Keratinocyte (primary cell): ENCODE data around the gene E2F1. TPM values are rescaled to one million over a fixed set of nuclear protein-coding genes. Genes with fewer than 3 reads are reported as not detected.

Source experiments
- DNase-seq: peaks from one replicate; pipeline ENCODE4 v3.0.0-alpha.2; 2011; ENCODE audit warnings: low read depth, missing footprints, low spot score
- FAIRE-seq: peaks from 2 replicates; lab custom pipeline; 2011; peaks lifted over from hg19 to GRCh38; lab: Jason Lieb, UNC
- H2AFZ ChIP-seq: 2 replicates; pipeline ENCODE4 v1.6.0; 2012; ENCODE audit warnings: low read length, control low read depth, inconsistent platforms; ENCODE audit not compliant: control insufficient read depth
- H3K27ac ChIP-seq: 2 replicates; pipeline ENCODE4 v1.5.1; 2011; ENCODE audit warnings: low read length; ENCODE audit not compliant: control insufficient read depth, insufficient read depth
- H3K27me3 ChIP-seq: 3 replicates; pipeline ENCODE4 v1.6.0; 2011; ENCODE audit warnings: low read length; ENCODE audit not compliant: control insufficient read depth, insufficient read depth; ENCODE audit errors: extremely low read depth
- H3K36me3 ChIP-seq, 2 experiments: 2 replicates in 1 of 2; 3 replicates in 1 of 2; pipeline ENCODE4 v1.5.1; 2011; ENCODE audit warnings: low read length in 2 of 2, mild to moderate bottlenecking in 1 of 2; ENCODE audit not compliant: control insufficient read depth in 2 of 2, insufficient read depth in 2 of 2; ENCODE audit errors: extremely low read depth in 1 of 2
- H3K4me1 ChIP-seq: 3 replicates; pipeline ENCODE4 v1.5.1; 2011; ENCODE audit warnings: low read length; ENCODE audit not compliant: control insufficient read depth, insufficient read depth; ENCODE audit errors: extremely low read depth
- H3K4me2 ChIP-seq: 3 replicates; pipeline ENCODE4 v1.6.0; 2011; ENCODE audit warnings: low read depth, low read length; ENCODE audit not compliant: control insufficient read depth, insufficient read depth; ENCODE audit errors: extremely low read depth
- H3K4me3 ChIP-seq, 3 experiments: fragments of 200-600 bp in 1 of 3; sonication (generic) in 1 of 3; 2 replicates in 2 of 3; 3 replicates in 1 of 3; pipeline ENCODE4 v1.5.1; 2011 to 2016; ENCODE audit warnings: low read length in 3 of 3, mild to moderate bottlenecking in 3 of 3, control low read depth in 2 of 3, inconsistent platforms in 1 of 3, low read depth in 1 of 3, mixed read lengths in 1 of 3, mixed run types in 1 of 3, moderate library complexity in 1 of 3; ENCODE audit not compliant: control insufficient read depth in 2 of 3, insufficient read depth in 2 of 3; ENCODE audit errors: extremely low read depth in 1 of 3
- H3K79me2 ChIP-seq: 2 replicates; pipeline ENCODE4 v1.6.0; 2012; ENCODE audit warnings: low read length; ENCODE audit not compliant: control insufficient read depth, insufficient read depth
- H3K9ac ChIP-seq: 3 replicates; pipeline ENCODE4 v1.6.0; 2011; ENCODE audit warnings: low read length; ENCODE audit not compliant: control insufficient read depth, insufficient read depth; ENCODE audit errors: extremely low read depth
- H3K9me1 ChIP-seq: 3 replicates; pipeline ENCODE4 v1.6.0; 2011; ENCODE audit warnings: low read length; ENCODE audit not compliant: control insufficient read depth, insufficient read depth; ENCODE audit errors: extremely low read depth
- H3K9me3 ChIP-seq: 2 replicates; pipeline ENCODE4 v1.5.1; 2012; ENCODE audit warnings: low read depth, low read length; ENCODE audit not compliant: control insufficient read depth
- H4K20me1 ChIP-seq: 3 replicates; pipeline ENCODE4 v1.6.0; 2011; ENCODE audit warnings: low read length; ENCODE audit not compliant: control insufficient read depth, insufficient read depth; ENCODE audit errors: extremely low read depth
- EZH2 ChIP-seq: IDR thresholded peaks from one replicate; pipeline ENCODE4 v1.6.1; 2012; ENCODE audit warnings: inconsistent platforms, mild to moderate bottlenecking, low read length, moderate library complexity
- dilution Hi-C: fragments of 300-500 bp; cut with MboI; formaldehyde crosslinking; loops from one replicate; pipeline ENCODE4 v1.7.0; 2020; ENCODE audit warnings: low sequenced_read_pairs; ENCODE audit not compliant: extremely low pct_ligation_motif_present
- polyA plus RNA-seq, 5 experiments: library from polyadenylated mRNA; depleted of rRNA in 3 of 5; stranded (reverse) in 3 of 5; stranded (forward) in 1 of 5; unstranded in 1 of 5; fragments of >200 nt; gene quantifications; 1 replicate in 1 of 5; 2 replicates in 3 of 5; 3 replicates in 1 of 5; pipeline versions ENCODE4 v1.2.1 to v1.2.3, GENCODE V29; 2011 to 2012; ENCODE audit warnings: missing spikeins in 2 of 5, low read depth in 1 of 5, low replicate concordance in 1 of 5
- TF ChIP-seq, protein P1 (sequence below), 3 experiments: IDR thresholded peaks in 1 of 3; conservative IDR thresholded peaks in 1 of 3; optimal IDR thresholded peaks in 1 of 3; 2 replicates in 2 of 3; 3 replicates in 1 of 3; pipeline versions ENCODE3 to v1.5.1; 2011; ENCODE audit warnings: low read length in 3 of 3, mild to moderate bottlenecking in 3 of 3, moderate library complexity in 2 of 3, control low read depth in 1 of 3, inconsistent platforms in 1 of 3; ENCODE audit not compliant: insufficient read depth in 2 of 3; ENCODE audit errors: extremely low read depth in 1 of 3

The E2F1 gene
- polyA plus RNA-seq, 1 donor (not counting 4 experiments of a cell fraction or from before 2014, with no cell fraction given) = 2.8 TPM

DNA sequence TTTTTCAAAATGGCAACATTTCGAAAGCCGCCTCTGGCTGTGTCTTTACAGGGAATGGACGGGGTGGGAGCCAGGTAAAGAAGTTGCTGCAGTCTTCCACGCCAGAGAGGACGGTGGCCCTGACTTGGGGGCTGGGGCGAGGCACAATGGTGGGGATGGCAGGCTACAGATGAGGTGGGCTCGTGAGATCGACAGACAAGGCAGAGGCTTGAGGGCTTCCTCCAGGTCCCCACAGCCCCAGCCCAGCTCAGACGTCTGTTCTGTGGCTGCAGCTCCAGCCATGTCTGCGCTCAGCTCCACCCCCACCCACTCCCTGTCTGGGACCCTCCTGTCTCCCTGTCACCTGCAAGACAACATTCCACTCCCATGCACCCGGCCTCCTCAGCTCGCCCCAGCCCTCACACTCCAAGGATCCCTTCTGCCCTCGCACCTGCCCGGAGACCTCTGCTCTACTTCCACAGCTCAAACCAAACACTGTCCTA, 31.5 kb downstream of the E2F1 start:
- Histone ChIP-seq H3K27me3 (no peaks in the 10 kb centered on the region), H2AFZ (no peak overlapping the region), H3K79me2 (no peaks in the 10 kb centered on the region), H3K9ac (no peak overlapping the region), H3K9me1 (no peaks in the 10 kb centered on the region), H3K36me3 (no peaks in the 10 kb centered on the region), H3K4me3 (no peak overlapping the region), H3K4me1 (peaks cover 16% of the 10 kb centered on the region), H3K4me2 (no peak overlapping the region), H3K27ac (no peak overlapping the region), H3K9me3 (no peaks in the 10 kb centered on the region), H4K20me1 (no peaks in the 10 kb centered on the region)
- DNase-seq (no peak), FAIRE-seq (no peak)
- no peak for TF ChIP-seq EZH2
- TF ChIP-seq, protein P1, sequence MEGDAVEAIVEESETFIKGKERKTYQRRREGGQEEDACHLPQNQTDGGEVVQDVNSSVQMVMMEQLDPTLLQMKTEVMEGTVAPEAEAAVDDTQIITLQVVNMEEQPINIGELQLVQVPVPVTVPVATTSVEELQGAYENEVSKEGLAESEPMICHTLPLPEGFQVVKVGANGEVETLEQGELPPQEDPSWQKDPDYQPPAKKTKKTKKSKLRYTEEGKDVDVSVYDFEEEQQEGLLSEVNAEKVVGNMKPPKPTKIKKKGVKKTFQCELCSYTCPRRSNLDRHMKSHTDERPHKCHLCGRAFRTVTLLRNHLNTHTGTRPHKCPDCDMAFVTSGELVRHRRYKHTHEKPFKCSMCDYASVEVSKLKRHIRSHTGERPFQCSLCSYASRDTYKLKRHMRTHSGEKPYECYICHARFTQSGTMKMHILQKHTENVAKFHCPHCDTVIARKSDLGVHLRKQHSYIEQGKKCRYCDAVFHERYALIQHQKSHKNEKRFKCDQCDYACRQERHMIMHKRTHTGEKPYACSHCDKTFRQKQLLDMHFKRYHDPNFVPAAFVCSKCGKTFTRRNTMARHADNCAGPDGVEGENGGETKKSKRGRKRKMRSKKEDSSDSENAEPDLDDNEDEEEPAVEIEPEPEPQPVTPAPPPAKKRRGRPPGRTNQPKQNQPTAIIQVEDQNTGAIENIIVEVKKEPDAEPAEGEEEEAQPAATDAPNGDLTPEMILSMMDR (optimal IDR thresholded peaks at IDR 0.05 in 1 of 3, IDR thresholded peaks at IDR 0.05 in 1 of 3, conservative IDR thresholded peaks at IDR 0.05 in 1 of 3; ENCODE audit: extremely low read depth in 1 of 3, insufficient read depth in 2 of 3, low read length in 3 of 3) = no peak
- dilution Hi-C loops = no loop called here

DNA sequence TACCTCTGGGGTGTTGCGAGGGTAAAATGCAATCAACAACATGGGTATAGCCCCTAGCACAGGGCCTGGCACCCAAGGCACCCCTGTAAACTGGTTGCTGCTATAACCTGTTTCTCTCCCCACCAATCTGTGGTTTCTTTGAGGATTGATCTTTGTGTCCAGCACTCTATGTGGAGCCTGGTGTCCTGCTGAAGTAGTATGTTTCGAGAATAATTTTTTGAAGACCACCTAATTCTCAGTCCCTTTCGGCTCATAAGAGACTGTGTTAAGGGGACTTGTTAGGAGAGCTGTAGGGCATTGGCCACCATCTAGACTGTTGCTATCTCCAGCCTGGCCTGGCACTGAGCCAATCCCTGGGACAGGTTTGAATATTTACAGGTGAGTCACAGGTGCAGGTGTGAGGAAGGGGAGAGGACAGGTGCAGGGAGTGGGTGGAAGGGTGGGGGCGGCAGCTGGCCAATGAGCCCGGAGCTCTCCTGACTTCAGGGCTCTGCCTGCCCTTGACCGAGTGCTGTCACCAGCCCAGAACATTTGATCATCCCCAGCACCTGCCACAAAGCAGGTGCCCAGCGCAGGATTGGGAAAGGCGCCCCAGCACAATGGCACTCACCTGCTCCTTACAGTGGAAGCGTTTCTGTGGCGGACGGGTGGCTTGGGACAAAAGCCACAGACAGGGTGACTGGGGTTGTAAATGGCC, 32.1 kb downstream of the E2F1 start:
- Histone ChIP-seq H3K4me2 (no peak overlapping the region), H2AFZ (no peak overlapping the region), H4K20me1 (no peaks in the 10 kb centered on the region), H3K9me3 (no peaks in the 10 kb centered on the region), H3K4me3 (no peak overlapping the region), H3K36me3 (no peaks in the 10 kb centered on the region), H3K9ac (no peak overlapping the region), H3K79me2 (no peaks in the 10 kb centered on the region), H3K9me1 (no peaks in the 10 kb centered on the region), H3K27ac (no peak overlapping the region), H3K4me1 (peaks cover 16% of the 10 kb centered on the region), H3K27me3 (no peaks in the 10 kb centered on the region)
- dilution Hi-C loops = no loop called here
- TF ChIP-seq EZH2 = no peak
- TF ChIP-seq, protein P1 (optimal IDR thresholded peaks at IDR 0.05 in 1 of 3, IDR thresholded peaks at IDR 0.05 in 1 of 3, conservative IDR thresholded peaks at IDR 0.05 in 1 of 3; ENCODE audit: extremely low read depth in 1 of 3, insufficient read depth in 2 of 3, low read length in 3 of 3) = no peak
- FAIRE-seq (no peak), DNase-seq (no peak)
